Adipocyte (in vitro differentiated cells): Measurements from ENCODE around the gene SPRYD3.
"Not testable (repeated sequence)": the region's sequence is repeated elsewhere in the genome, so short reads cannot be mapped to it uniquely, and the experiment has no call there.

Experiments
- DNase-seq: peaks from one replicate; pipeline ENCODE4 v3.0.0-alpha.2; 2015; ENCODE audit warnings: low read depth
- H3K27me3 ChIP-seq: replicated peaks from 2 replicates; pipeline ENCODE4 v1.7.0; 2013; ENCODE audit warnings: mild to moderate bottlenecking, low read length, moderate library complexity; ENCODE audit not compliant: control insufficient read depth, insufficient read depth
- H3K36me3 ChIP-seq: 2 replicates; pipeline ENCODE4 v1.7.0; 2013; ENCODE audit warnings: low read length, mild to moderate bottlenecking, moderate library complexity; ENCODE audit not compliant: control insufficient read depth, insufficient read depth, severe bottlenecking
- H3K4me1 ChIP-seq: 2 replicates; pipeline ENCODE4 v1.7.0; 2013; ENCODE audit warnings: mild to moderate bottlenecking, low read length, moderate library complexity; ENCODE audit not compliant: control insufficient read depth, insufficient read depth
- H3K4me3 ChIP-seq: 2 replicates; pipeline ENCODE4 v1.7.0; 2013; ENCODE audit warnings: mild to moderate bottlenecking, low read length, moderate library complexity
- H3K9ac ChIP-seq: 2 replicates; pipeline ENCODE4 v1.7.0; 2013; ENCODE audit warnings: mild to moderate bottlenecking, low read length, moderate library complexity
- H3K9me3 ChIP-seq: 2 replicates; pipeline ENCODE4 v1.7.0; 2013; ENCODE audit warnings: mild to moderate bottlenecking, low read length, moderate library complexity; ENCODE audit not compliant: control insufficient read depth

SPRYD3 gene

GRCh38 chr12:53042607-53043454, 36.4 kb downstream of the SPRYD3 start:
- Histone ChIP-seq H3K4me3 (no peak overlapping the region), H3K9me3 (no peaks in the 10 kb centered on the region), H3K4me1 (peaks cover 38% of the 10 kb centered on the region), H3K36me3 (peaks cover 31% of the 10 kb centered on the region), H3K9ac (no peak overlapping the region), H3K27me3 (no peaks in the 10 kb centered on the region)
- no peak for DNase-seq

GRCh38 chr12:53039851-53040250, 39.3 kb downstream of the SPRYD3 start:
- no peaks in the 10 kb centered on the region for H3K27me3 ChIP-seq
- H3K4me1 ChIP-seq, result peaks cover 29% of the 10 kb centered on the region
- no peaks in the 10 kb centered on the region for H3K9me3 ChIP-seq
- peaks cover 58% of the 10 kb centered on the region for H3K36me3 ChIP-seq
- no peak for DNase-seq
- no peak overlapping the region for H3K4me3 ChIP-seq
- H3K9ac ChIP-seq, result peak overlapping the region; percentile 51

GRCh38 chr12:53036802-53037201, 42.4 kb downstream of the SPRYD3 start:
- H3K4me3 ChIP-seq, result no peak overlapping the region
- DNase-seq, result no peak
- H3K27me3 ChIP-seq, result no peaks in the 10 kb centered on the region
- H3K9ac ChIP-seq, result no peak overlapping the region
- peaks cover 15% of the 10 kb centered on the region for H3K4me1 ChIP-seq
- H3K9me3 ChIP-seq, result no peaks in the 10 kb centered on the region
- peaks cover 78% of the 10 kb centered on the region for H3K36me3 ChIP-seq

- no peaks in the 10 kb centered on the region for H3K27me3 ChIP-seq
- no peaks in the 10 kb centered on the region for H3K9me3 ChIP-seq
- no peak overlapping the region for H3K9ac ChIP-seq
- DNase-seq, result no peak
- peaks cover 15% of the 10 kb centered on the region for H3K4me1 ChIP-seq
- peaks cover 86% of the 10 kb centered on the region for H3K36me3 ChIP-seq
- no peak overlapping the region for H3K4me3 ChIP-seq
These were observed 44.7 kb downstream of the SPRYD3 start for GRCh38 chr12:53034459-53034858.

- not testable (repeated sequence) for H3K9ac ChIP-seq, H3K4me3 ChIP-seq, H3K27me3 ChIP-seq, H3K9me3 ChIP-seq, DNase-seq
- Histone ChIP-seq H3K36me3 (peaks cover 86% of the 10 kb centered on the region), H3K4me1 (peaks cover 12% of the 10 kb centered on the region)
These were observed 45.4 kb downstream of the SPRYD3 start for GRCh38 chr12:53033832-53034231.

- no peaks in the 10 kb centered on the region for H3K27me3 ChIP-seq
- H3K9me3 ChIP-seq, result no peaks in the 10 kb centered on the region
- peaks cover 86% of the 10 kb centered on the region for H3K36me3 ChIP-seq
- H3K9ac ChIP-seq, result no peak overlapping the region
- DNase-seq, result no peak
- H3K4me3 ChIP-seq, result no peak overlapping the region
- H3K4me1 ChIP-seq, result peaks cover 3% of the 10 kb centered on the region
These were observed 47.6 kb downstream of the SPRYD3 start for GRCh38 chr12:53031616-53032015.

GRCh38 chr12:53027014-53027413, 52.2 kb downstream of the SPRYD3 start:
- not testable (repeated sequence) for H3K9me3 ChIP-seq, H3K4me3 ChIP-seq, DNase-seq, H3K27me3 ChIP-seq, H3K9ac ChIP-seq, H3K4me1 ChIP-seq
- H3K36me3 ChIP-seq, result peaks cover 93% of the 10 kb centered on the region

- H3K9me3 ChIP-seq, result no peaks in the 10 kb centered on the region
- no peak overlapping the region for H3K9ac ChIP-seq
- no peak for DNase-seq
- H3K27me3 ChIP-seq, result no peaks in the 10 kb centered on the region
- H3K36me3 ChIP-seq, result peaks cover 94% of the 10 kb centered on the region
- H3K4me1 ChIP-seq, result no peaks in the 10 kb centered on the region
- no peak overlapping the region for H3K4me3 ChIP-seq
These were observed 53.9 kb downstream of the SPRYD3 start for GRCh38 chr12:53025250-53025649.

GRCh38 chr12:53014709-53015108, 64.5 kb downstream of the SPRYD3 start:
- Histone ChIP-seq H3K36me3 (peaks cover 54% of the 10 kb centered on the region), H3K4me1 (peaks cover 27% of the 10 kb centered on the region), H3K9ac (no peak overlapping the region), H3K27me3 (no peaks in the 10 kb centered on the region), H3K9me3 (no peaks in the 10 kb centered on the region), H3K4me3 (no peak overlapping the region)
- no peak for DNase-seq
